ENCODE measurements around the gene ARRB2. TPM values are rescaled to one million over a fixed set of nuclear protein-coding genes. Genes with fewer than 3 reads are reported as not detected.

Gene ARRB2
- total and polyA plus RNA-seq, 4 donors = 11.8 to 16.5 (median 13.9) TPM

DNA sequence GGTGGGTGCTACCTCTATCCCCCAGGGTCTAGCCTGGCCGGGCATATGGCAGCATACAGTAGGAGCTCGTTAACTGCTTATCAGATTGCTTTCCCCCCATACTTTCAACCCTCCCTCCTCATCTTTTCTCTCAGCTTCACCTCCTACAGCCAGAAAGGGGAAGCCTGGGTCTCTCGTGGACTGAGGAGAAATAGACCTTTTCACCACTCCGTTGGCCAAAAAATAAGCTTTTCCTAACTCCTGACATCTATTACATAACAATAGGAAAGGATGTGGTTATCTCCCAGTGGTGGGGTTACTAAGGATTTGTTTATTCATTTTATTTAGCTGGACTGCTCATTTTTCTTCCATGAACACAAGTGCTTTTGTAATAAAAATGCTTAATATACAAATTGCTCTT, 38.3 kb downstream of the ARRB2 start:
- WGBS = 67% methylated on average over 4 of the region's 4 CpGs
- H3K4me1 ChIP-seq (ENCODE audit: control insufficient read depth in 4 of 4, insufficient read depth in 4 of 4, low read length in 3 of 4) = no peaks in the 10 kb centered on the region
- no peak overlapping the region for H3K4me3 ChIP-seq (ENCODE audit: low read depth in 1 of 3, low read length in 3 of 3)
- TF ChIP-seq HNF4G (IDR thresholded peaks at IDR 0.05) (no peak), EGR1 (IDR thresholded peaks at IDR 0.05; ENCODE audit: low read depth in 2 of 2) (no peak), YY1 (IDR thresholded peaks at IDR 0.05) (no peak), GABPA (IDR thresholded peaks at IDR 0.05 in 1 of 2, conservative IDR thresholded peaks at IDR 0.05 in 1 of 2) (no peak), RXRA (IDR thresholded peaks at IDR 0.05) (no peak), FOXA2 (IDR thresholded peaks at IDR 0.05) (no peak), RAD21 (IDR thresholded peaks at IDR 0.05) (no peak), HNF4A (conservative IDR thresholded peaks at IDR 0.05) (no peak), JUND (IDR thresholded peaks at IDR 0.05) (no peak), SP1 (IDR thresholded peaks at IDR 0.05) (no peak), TAF1 (conservative IDR thresholded peaks at IDR 0.05) (no peak)
- TF ChIP-seq, protein P1, sequence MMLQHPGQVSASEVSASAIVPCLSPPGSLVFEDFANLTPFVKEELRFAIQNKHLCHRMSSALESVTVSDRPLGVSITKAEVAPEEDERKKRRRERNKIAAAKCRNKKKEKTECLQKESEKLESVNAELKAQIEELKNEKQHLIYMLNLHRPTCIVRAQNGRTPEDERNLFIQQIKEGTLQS (IDR thresholded peaks at IDR 0.05) = no peak
- TF ChIP-seq, protein P2, sequence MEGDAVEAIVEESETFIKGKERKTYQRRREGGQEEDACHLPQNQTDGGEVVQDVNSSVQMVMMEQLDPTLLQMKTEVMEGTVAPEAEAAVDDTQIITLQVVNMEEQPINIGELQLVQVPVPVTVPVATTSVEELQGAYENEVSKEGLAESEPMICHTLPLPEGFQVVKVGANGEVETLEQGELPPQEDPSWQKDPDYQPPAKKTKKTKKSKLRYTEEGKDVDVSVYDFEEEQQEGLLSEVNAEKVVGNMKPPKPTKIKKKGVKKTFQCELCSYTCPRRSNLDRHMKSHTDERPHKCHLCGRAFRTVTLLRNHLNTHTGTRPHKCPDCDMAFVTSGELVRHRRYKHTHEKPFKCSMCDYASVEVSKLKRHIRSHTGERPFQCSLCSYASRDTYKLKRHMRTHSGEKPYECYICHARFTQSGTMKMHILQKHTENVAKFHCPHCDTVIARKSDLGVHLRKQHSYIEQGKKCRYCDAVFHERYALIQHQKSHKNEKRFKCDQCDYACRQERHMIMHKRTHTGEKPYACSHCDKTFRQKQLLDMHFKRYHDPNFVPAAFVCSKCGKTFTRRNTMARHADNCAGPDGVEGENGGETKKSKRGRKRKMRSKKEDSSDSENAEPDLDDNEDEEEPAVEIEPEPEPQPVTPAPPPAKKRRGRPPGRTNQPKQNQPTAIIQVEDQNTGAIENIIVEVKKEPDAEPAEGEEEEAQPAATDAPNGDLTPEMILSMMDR (IDR thresholded peaks at IDR 0.05; ENCODE audit: low read depth, low read length, missing input control) = no peak
- TF ChIP-seq, protein P3, sequence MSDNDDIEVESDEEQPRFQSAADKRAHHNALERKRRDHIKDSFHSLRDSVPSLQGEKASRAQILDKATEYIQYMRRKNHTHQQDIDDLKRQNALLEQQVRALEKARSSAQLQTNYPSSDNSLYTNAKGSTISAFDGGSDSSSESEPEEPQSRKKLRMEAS (IDR thresholded peaks at IDR 0.05) = no peak
- TF ChIP-seq, protein P4, sequence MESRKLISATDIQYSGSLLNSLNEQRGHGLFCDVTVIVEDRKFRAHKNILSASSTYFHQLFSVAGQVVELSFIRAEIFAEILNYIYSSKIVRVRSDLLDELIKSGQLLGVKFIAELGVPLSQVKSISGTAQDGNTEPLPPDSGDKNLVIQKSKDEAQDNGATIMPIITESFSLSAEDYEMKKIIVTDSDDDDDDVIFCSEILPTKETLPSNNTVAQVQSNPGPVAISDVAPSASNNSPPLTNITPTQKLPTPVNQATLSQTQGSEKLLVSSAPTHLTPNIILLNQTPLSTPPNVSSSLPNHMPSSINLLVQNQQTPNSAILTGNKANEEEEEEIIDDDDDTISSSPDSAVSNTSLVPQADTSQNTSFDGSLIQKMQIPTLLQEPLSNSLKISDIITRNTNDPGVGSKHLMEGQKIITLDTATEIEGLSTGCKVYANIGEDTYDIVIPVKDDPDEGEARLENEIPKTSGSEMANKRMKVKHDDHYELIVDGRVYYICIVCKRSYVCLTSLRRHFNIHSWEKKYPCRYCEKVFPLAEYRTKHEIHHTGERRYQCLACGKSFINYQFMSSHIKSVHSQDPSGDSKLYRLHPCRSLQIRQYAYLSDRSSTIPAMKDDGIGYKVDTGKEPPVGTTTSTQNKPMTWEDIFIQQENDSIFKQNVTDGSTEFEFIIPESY (IDR thresholded peaks at IDR 0.05) = no peak
- no peaks in the 10 kb centered on the region for H3K36me3 ChIP-seq (ENCODE audit: control insufficient read depth in 4 of 4, insufficient read depth in 3 of 4, low read depth in 1 of 4, low read length in 3 of 4)
- H3K9me3 ChIP-seq (ENCODE audit: control insufficient read depth in 4 of 4, low read length in 3 of 4) = no peaks in the 10 kb centered on the region
- no peak for DNase-seq (ENCODE audit: low spot score)
- peak overlapping the region; percentile 51 to 74 for H3K27ac ChIP-seq (ENCODE audit: low read depth in 1 of 2, low read length in 2 of 2)
- no peaks in the 10 kb centered on the region for H3K27me3 ChIP-seq (ENCODE audit: control insufficient read depth in 4 of 4, insufficient read depth in 4 of 4, low read length in 3 of 4)
- no peak overlapping the region for H3K9ac ChIP-seq (ENCODE audit: low read depth in 1 of 2, low read length in 2 of 2)

- H3K9ac ChIP-seq (ENCODE audit: low read depth in 1 of 2, low read length in 2 of 2) = no peak overlapping the region
- no peak for DNase-seq (ENCODE audit: low spot score)
These were observed 40.2 kb downstream of the ARRB2 start for GRCh38 chr17:4750606-4751005.

More at GRCh38 chr17:4750606-4751005, 40.2 kb downstream of the ARRB2 start:
- no peaks in the 10 kb centered on the region for H3K36me3 ChIP-seq (ENCODE audit: control insufficient read depth in 4 of 4, insufficient read depth in 3 of 4, low read depth in 1 of 4, low read length in 3 of 4)
- H3K27me3 ChIP-seq (ENCODE audit: control insufficient read depth in 4 of 4, insufficient read depth in 4 of 4, low read length in 3 of 4) = no peaks in the 10 kb centered on the region
- no peaks in the 10 kb centered on the region for H3K9me3 ChIP-seq (ENCODE audit: control insufficient read depth in 4 of 4, low read length in 3 of 4)
- H3K4me3 ChIP-seq (ENCODE audit: low read depth in 1 of 3, low read length in 3 of 3) = no peak overlapping the region
- 50% methylated on average over 3 of the region's 3 CpGs for WGBS
- no peak for TF ChIP-seq EGR1 (IDR thresholded peaks at IDR 0.05; ENCODE audit: low read depth in 2 of 2)
- no peak for TF ChIP-seq HNF4A (conservative IDR thresholded peaks at IDR 0.05)
- TF ChIP-seq NR2F2 (IDR thresholded peaks at IDR 0.05) = no peak
- TF ChIP-seq, protein P5, sequence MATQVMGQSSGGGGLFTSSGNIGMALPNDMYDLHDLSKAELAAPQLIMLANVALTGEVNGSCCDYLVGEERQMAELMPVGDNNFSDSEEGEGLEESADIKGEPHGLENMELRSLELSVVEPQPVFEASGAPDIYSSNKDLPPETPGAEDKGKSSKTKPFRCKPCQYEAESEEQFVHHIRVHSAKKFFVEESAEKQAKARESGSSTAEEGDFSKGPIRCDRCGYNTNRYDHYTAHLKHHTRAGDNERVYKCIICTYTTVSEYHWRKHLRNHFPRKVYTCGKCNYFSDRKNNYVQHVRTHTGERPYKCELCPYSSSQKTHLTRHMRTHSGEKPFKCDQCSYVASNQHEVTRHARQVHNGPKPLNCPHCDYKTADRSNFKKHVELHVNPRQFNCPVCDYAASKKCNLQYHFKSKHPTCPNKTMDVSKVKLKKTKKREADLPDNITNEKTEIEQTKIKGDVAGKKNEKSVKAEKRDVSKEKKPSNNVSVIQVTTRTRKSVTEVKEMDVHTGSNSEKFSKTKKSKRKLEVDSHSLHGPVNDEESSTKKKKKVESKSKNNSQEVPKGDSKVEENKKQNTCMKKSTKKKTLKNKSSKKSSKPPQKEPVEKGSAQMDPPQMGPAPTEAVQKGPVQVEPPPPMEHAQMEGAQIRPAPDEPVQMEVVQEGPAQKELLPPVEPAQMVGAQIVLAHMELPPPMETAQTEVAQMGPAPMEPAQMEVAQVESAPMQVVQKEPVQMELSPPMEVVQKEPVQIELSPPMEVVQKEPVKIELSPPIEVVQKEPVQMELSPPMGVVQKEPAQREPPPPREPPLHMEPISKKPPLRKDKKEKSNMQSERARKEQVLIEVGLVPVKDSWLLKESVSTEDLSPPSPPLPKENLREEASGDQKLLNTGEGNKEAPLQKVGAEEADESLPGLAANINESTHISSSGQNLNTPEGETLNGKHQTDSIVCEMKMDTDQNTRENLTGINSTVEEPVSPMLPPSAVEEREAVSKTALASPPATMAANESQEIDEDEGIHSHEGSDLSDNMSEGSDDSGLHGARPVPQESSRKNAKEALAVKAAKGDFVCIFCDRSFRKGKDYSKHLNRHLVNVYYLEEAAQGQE (IDR thresholded peaks at IDR 0.05) = no peak
- TF ChIP-seq GABPA (IDR thresholded peaks at IDR 0.05 in 1 of 2, conservative IDR thresholded peaks at IDR 0.05 in 1 of 2) = no peak
- no peak for TF ChIP-seq HNF4G (IDR thresholded peaks at IDR 0.05)
- TF ChIP-seq RXRA (IDR thresholded peaks at IDR 0.05) = no peak
- TF ChIP-seq, protein P3 (IDR thresholded peaks at IDR 0.05) = no peak
- no peak for TF ChIP-seq FOXA2 (IDR thresholded peaks at IDR 0.05)
- no peak overlapping the region for H3K27ac ChIP-seq (ENCODE audit: low read depth in 1 of 2, low read length in 2 of 2)
- H3K4me1 ChIP-seq (ENCODE audit: control insufficient read depth in 4 of 4, insufficient read depth in 4 of 4, low read length in 3 of 4) = no peaks in the 10 kb centered on the region
